Inflammatory macrophage (primary cell): Measurements from ENCODE around the gene SLC9A1.

Source experiments
- DNase-seq, 2 donors: peaks; one replicate each; pipeline ENCODE4 v3.0.0-alpha.2; 2020 to 2022

The SLC9A1 gene

DNA sequence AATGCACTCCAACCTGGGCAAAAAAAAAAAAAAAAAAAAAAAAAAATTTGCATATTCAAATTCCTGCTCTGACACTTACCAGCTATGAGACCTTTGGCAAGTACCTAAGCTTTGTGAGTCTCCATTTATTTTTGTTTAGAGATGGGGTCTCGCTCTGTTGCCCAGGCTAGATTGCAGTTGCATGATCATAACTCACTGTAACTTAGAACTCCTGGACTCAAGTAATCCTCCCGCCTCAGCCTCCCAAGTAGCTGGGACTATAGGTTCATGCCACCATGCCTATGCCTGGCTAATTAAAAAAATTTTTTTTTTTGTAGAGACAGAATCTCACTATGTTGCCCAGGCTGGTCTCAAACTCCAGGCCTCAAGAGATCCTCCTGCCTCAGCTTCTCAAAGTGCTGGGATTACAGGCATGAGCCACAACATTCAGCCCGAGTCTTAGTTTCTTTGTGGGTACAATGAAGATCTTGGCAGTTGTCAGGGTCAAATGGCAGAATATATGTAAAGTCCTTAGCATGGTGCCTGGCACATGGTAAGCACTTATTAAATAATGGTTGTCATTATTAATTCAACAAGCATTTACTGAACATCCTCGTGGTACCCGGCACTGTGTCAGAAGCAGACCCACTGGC lies 88.8 kb downstream of the SLC9A1 start:
- no peak for DNase-seq

DNA sequence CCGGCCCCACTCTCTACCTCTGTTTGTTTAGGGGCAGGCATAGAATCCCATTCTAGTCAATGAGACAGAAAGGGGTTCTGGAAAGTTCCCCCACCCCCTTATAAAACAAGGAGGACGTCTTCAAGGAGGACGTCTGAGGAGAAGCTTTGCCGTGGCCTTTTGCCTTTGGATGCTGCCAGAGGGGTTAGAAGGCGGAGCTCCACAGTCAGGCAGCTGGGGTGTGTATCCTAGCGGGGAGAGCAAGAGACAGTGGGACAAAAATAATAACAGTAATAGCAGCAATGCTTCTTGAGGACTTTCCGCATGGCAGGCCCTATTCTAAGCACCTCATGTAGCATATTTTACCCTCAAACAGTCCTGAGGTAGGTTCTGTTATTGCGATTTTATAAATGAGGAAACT lies 94.0 kb downstream of the SLC9A1 start:
- no peak for DNase-seq

DNA sequence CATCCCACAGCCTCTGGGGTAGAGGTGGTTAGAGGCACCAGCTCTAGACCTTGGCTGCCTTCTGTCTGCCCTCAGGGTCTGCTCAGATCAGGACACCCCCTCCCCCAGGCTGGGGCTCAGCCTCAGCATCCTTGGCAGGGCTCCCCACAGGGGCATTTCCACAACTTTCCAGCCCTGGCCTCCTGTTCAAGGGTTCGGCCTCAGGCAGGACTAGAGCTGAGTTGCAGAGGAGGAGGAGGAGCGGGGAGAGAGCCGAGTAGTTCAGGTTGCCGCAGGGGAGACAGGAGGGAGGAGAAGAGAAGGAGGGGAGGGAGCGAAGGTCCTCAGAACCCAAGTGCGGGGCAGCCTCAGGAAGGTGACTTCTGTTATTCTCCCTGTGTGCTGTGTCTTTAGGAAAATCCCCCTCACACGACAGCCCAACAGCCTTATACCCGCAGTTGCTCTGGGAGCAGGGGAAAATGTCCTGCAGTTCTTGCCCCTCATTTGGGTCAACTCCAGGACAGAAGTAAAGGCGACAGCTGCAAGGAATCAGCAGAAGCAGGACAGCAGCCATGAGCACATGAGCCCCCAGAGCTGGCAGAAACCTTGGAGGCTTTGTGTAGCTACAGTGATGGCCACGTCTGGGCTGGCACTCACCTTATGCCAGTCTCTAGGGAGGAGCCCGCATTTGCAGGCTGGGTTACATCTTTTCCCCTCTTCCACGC lies 95.8 kb downstream of the SLC9A1 start:
- no peak for DNase-seq

DNA sequence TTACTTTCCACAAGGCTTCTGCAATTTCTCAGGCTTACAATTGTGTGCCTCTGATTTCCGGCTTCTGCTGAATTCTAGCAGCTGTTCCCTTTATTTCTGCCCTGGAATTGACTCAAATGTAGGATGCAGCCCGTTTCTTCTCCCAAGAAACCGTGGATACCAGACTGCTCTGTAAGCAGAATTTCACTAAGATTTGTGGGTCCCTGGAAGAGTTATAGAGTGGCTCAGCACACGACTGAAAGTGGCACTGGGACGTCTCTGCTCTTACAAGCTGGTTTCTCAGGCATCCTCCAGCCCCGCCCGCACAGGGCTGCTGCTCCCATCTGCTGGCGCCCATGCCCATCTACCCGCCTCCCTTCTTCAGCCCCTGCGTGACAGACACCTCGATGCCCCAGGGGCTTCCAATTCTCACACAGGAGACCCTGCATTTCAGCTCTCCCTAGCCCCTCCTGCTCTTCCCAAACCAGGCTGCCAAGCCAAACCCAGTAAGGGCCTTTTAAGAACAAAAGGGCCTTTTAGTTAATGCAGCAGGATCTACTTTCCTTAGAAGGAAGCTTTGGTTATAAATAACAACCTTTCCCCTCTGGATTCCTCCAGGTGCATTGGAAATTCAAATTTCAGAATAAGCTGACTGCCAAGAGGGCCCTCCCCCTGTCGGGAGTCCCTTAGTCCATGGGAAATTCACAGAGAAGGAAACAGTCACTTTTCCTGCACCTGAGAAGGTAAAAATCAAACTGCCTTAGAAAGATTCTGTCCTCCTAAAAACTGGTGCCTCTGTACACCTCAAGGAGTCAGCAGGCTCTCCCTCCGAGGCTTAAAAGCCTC lies 96.9 kb downstream of the SLC9A1 start:
- no peak for DNase-seq

DNA sequence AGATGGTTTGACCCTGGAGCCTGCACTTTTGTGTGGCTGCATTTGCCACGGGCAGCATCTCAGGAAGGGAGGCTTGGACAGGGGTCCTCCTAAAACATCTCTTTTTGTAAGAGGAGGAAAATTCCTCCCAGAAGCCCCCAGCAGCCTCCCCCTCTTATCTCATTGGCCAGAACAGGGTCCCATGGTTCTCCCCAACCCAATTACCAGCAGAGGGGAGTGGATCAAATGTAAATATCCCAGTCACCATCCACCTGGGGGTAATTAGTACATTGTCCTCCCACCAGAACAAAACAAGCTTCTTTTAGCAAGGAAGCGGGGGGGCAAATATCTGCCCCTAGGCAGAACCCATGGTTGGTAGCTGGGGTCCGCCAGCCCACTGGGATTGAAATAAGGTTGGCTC lies 97.5 kb downstream of the SLC9A1 start:
- DNase-seq = no peak

DNA sequence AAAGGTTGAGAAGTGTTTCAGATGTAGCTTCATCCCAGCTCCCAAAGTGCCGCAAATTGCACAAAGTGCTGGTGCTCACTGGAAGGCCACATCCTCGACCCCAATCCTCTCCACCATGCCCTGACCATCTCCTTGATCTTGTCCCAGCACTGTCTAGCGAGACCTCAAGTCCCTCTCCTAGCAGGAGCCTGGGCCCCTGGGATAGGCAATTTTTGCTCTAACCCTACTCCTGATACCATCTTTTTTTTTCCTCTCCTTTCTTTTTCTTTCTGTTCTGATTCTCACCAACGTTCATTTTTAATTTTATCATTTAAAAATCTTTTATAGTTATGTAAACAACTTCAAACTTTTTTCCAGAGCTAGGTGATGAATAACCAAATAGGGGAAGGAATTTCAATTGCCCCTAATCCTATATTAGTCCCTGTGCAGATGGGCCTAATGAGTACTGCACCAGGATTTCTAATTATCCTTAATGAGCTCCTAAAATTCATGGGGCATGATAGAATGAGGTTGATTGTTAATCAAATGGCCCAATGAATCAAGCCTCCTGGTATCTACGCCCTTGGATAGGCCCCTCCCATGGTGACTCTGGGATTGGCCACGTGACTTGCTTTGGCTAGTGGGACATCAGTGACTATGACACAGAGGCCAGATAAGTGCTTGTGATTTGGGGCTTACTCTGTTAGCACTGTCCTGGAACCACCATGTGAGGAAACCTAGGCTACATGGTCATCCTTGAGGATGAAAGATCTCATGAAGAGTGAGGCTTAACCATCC lies 100.8 kb downstream of the SLC9A1 start:
- no peak for DNase-seq

DNA sequence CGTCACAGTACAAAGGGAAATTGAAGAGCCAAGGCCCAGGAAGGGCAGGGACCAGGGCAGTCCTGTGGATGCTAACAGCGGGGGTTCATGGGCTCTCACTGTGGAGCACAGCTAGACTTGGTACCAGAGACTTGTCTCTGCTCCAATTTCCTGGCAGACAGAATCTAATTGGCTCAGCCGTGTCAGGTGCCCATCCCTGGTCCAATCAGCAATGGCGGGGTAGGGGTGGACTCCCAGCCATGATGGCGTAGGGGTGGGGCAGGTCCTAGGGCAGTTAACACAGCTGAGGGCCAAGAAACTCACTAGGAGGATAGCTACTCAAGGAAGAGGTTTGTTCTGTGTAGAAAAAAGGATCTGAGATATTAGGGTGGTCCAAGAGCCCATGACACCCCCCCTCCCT lies 102.4 kb downstream of the SLC9A1 start:
- DNase-seq = no peak

DNA sequence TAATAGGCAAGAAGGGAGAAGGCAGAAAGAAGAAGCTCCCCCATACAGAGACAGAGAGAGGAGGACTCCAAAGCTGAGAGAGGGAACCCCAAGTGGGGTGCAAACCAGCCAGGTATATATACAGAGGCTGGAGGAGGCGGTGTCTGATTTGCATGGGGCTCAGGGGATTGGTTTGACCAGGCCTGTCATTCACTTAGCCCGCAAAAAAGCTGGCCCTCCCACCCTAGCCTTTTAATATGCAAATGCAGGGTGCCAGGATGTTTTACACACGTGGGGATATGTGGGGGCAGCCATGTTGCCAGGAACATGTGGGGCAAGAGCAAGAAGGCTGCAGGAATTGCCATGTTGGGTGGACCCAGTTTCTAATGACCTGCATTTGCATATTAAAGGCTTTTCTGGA lies 105.3 kb downstream of the SLC9A1 start:
- DNase-seq = no peak

DNA sequence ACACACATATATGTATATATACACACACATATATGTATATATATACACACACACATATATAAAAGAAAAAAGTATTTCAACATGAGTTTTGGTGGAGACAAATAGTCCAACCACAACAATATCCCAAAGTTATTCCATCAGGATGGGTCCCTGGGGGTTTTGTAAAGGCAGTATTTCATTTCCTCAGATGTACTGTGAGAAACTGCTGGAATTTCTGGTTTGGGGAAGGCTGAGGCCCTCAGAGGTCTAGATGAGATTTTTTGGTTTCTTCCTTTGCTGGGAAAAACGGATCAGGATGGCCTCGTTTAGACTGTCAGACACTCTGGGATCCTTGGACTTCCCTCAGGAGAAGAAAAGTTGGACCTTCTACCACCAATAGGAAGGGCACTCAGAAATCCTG lies 105.8 kb downstream of the SLC9A1 start:
- DNase-seq = no peak
